Suprapubic skin (tissue), 4 donors: ENCODE data around the gene NEU2. TPM values are rescaled to one million over a fixed set of nuclear protein-coding genes. Genes with fewer than 3 reads are reported as not detected.

Experiments used
- DNase-seq, 2 donors: peaks; one replicate each; pipeline ENCODE4 v3.0.0-alpha.2; 2019; ENCODE audit warnings: low spot score in 2 of 2
- H3K27ac ChIP-seq: fragments of 200-600 bp; sonication (generic); one replicate; pipeline ENCODE4 v1.5.1; 2019
- H3K27me3 ChIP-seq: fragments of 200-600 bp; sonication (generic); one replicate; pipeline ENCODE4 v1.5.1; 2019
- H3K36me3 ChIP-seq: fragments of 200-600 bp; sonication (generic); one replicate; pipeline ENCODE4 v1.5.1; 2019
- H3K4me1 ChIP-seq: fragments of 200-600 bp; sonication (generic); one replicate; pipeline ENCODE4 v1.5.1; 2019
- H3K4me3 ChIP-seq: fragments of 200-600 bp; sonication (generic); one replicate; pipeline ENCODE4 v1.5.1; 2019; ENCODE audit warnings: mild to moderate bottlenecking
- H3K9me3 ChIP-seq: fragments of 200-600 bp; sonication (generic); one replicate; pipeline ENCODE4 v1.5.1; 2019
- CTCF ChIP-seq, 2 donors: fragments of 200-600 bp in 1 of 2; fragments of 450-650 bp in 1 of 2; sonication (generic) in 1 of 2; IDR thresholded peaks; one replicate each; pipeline ENCODE4 v1.5.1; 2016 to 2019; ENCODE audit warnings: antibody characterized with exemption in 2 of 2, mild to moderate bottlenecking in 1 of 2, moderate library complexity in 1 of 2
- EP300 ChIP-seq: sonication (generic); formaldehyde crosslinking; IDR thresholded peaks from one replicate; pipeline ENCODE4 v1.6.1; 2017; ENCODE audit warnings: antibody characterized with exemption
- POLR2A ChIP-seq, 2 donors: fragments of 450-650 bp; IDR thresholded peaks; one replicate each; pipeline ENCODE4 v1.6.1; 2017; ENCODE audit warnings: antibody characterized with exemption in 2 of 2, mild to moderate bottlenecking in 2 of 2, moderate library complexity in 2 of 2
- POLR2AphosphoS5 ChIP-seq, 3 donors: sonication (generic); formaldehyde crosslinking; IDR thresholded peaks; one replicate each; pipeline ENCODE4 v1.6.1; 2017; ENCODE audit warnings: antibody characterized with exemption in 3 of 3
- WGBS: methylation state at CpG from one replicate; pipeline ENCODE4 v1.1.5; 2018; 5-methylcytosine and 5-hydroxymethylcytosine counted together
- total RNA-seq, 4 donors: library from RNA; depleted of rRNA; stranded (reverse); fragments of >200 nt; gene quantifications; one replicate each; pipeline ENCODE4 v1.1.0, GENCODE V29; 2016

Gene NEU2
- total RNA-seq, 4 donors from 2014 or later = 1.7 to 19.9 (median 5.8) TPM

- H3K36me3 ChIP-seq = no peaks in the 10 kb centered on the region
- H3K4me3 ChIP-seq = no peak overlapping the region
- 91% methylated on average over 7 of the region's 9 CpGs for WGBS
- no peak overlapping the region for H3K27ac ChIP-seq
- peak in 1 of 2 donors; percentile 49 for DNase-seq
- TF ChIP-seq EP300 (no peak), POLR2A (IDR thresholded peaks at IDR 0.05) (no peak), POLR2AphosphoS5 (IDR thresholded peaks at IDR 0.05) (no peak), CTCF (IDR thresholded peaks at IDR 0.05) (no peak)
- no peaks in the 10 kb centered on the region for H3K27me3 ChIP-seq
- H3K4me1 ChIP-seq = peaks cover 18% of the 10 kb centered on the region
- H3K9me3 ChIP-seq = no peaks in the 10 kb centered on the region
Measured at GRCh38 chr2:233081232-233081730, 48.8 kb downstream of the NEU2 start.

GRCh38 chr2:233081731-233082221 is 49.3 kb downstream of the NEU2 start:
- peak in 1 of 2 donors; percentile 40 for DNase-seq
- H3K4me1 ChIP-seq = peaks cover 13% of the 10 kb centered on the region
- WGBS = 86% methylated on average over 9 of the region's 13 CpGs

GRCh38 chr2:233082222-233082930 is 49.9 kb downstream of the NEU2 start:
- peak in 1 of 2 donors; percentile 18 for DNase-seq
- Histone ChIP-seq H3K36me3 (no peaks in the 10 kb centered on the region), H3K27ac (no peak overlapping the region), H3K9me3 (no peaks in the 10 kb centered on the region), H3K4me3 (no peak overlapping the region), H3K4me1 (peaks cover 10% of the 10 kb centered on the region), H3K27me3 (no peaks in the 10 kb centered on the region)
- TF ChIP-seq POLR2A (IDR thresholded peaks at IDR 0.05) (no peak), POLR2AphosphoS5 (IDR thresholded peaks at IDR 0.05) (no peak), CTCF (IDR thresholded peaks at IDR 0.05) (no peak), EP300 (no peak)
- 67% methylated on average over 11 of the region's 11 CpGs for WGBS

More at GRCh38 chr2:233081731-233082221, 49.3 kb downstream of the NEU2 start:
- Histone ChIP-seq H3K27ac (no peak overlapping the region), H3K27me3 (no peaks in the 10 kb centered on the region), H3K9me3 (no peaks in the 10 kb centered on the region), H3K36me3 (no peaks in the 10 kb centered on the region), H3K4me3 (no peak overlapping the region)
- no peak for TF ChIP-seq POLR2A (IDR thresholded peaks at IDR 0.05)
- no peak for TF ChIP-seq EP300
- no peak for TF ChIP-seq CTCF (IDR thresholded peaks at IDR 0.05)
- no peak for TF ChIP-seq POLR2AphosphoS5 (IDR thresholded peaks at IDR 0.05)

GRCh38 chr2:233082931-233083755 is 50.7 kb downstream of the NEU2 start:
- H3K27ac ChIP-seq = peak overlapping the region; percentile 61
- WGBS = 62% methylated on average over 6 of the region's 9 CpGs
- peaks cover 10% of the 10 kb centered on the region for H3K4me1 ChIP-seq
- no peaks in the 10 kb centered on the region for H3K9me3 ChIP-seq
- peak in 1 of 2 donors; percentile 46 for DNase-seq
- H3K27me3 ChIP-seq = no peaks in the 10 kb centered on the region
- no peak for TF ChIP-seq POLR2A (IDR thresholded peaks at IDR 0.05)
- no peak for TF ChIP-seq EP300
- no peak overlapping the region for H3K4me3 ChIP-seq
- no peaks in the 10 kb centered on the region for H3K36me3 ChIP-seq

- WGBS = 82% methylated on average over 8 of the region's 8 CpGs
- Histone ChIP-seq H3K4me3 (no peak overlapping the region), H3K27me3 (no peaks in the 10 kb centered on the region), H3K4me1 (peaks cover 10% of the 10 kb centered on the region), H3K9me3 (no peaks in the 10 kb centered on the region), H3K36me3 (no peaks in the 10 kb centered on the region), H3K27ac (peak overlapping the region; percentile 61)
- peak in 1 of 2 donors; percentile 3 for DNase-seq
- TF ChIP-seq POLR2A (IDR thresholded peaks at IDR 0.05) = no peak
- TF ChIP-seq POLR2AphosphoS5 (IDR thresholded peaks at IDR 0.05) = no peak
- TF ChIP-seq CTCF (IDR thresholded peaks at IDR 0.05) = no peak
- no peak for TF ChIP-seq EP300
Measured at GRCh38 chr2:233083782-233084181, 51.3 kb downstream of the NEU2 start.
